K562 (cell line): Measurements from ENCODE around the gene USP44. TPM values are rescaled to one million over a fixed set of nuclear protein-coding genes. Genes with fewer than 3 reads are reported as not detected.

Source experiments
- CEBPG ChIP-seq, 3 experiments: fragments of 200-800 bp in 1 of 3; sonication (Bioruptor generic) in 1 of 3; sonication (generic) in 1 of 3; formaldehyde crosslinking in 1 of 3; IDR thresholded peaks in 2 of 3; conservative IDR thresholded peaks in 1 of 3; 2 replicates each; pipeline versions ENCODE4 v1.6.1 to v1.8.0; 2016 to 2022; ENCODE audit warnings: missing compliant biosample characterization in 2 of 3, missing genetic modification characterization in 2 of 3, mild to moderate bottlenecking in 1 of 3, missing genetic modification reagents in 1 of 3
- FOS ChIP-seq: IDR thresholded peaks from 3 replicates; pipeline ENCODE4 v1.6.1; 2011; ENCODE audit not compliant: insufficient read length; ENCODE audit errors: extremely low read depth
- FOXA3 ChIP-seq, 2 experiments: fragments of 450-650 bp in 1 of 2; sonication (generic) in 1 of 2; formaldehyde crosslinking; IDR thresholded peaks in 1 of 2; conservative IDR thresholded peaks in 1 of 2; 2 replicates each; pipeline versions ENCODE4 v1.4.0 to v1.8.0; 2020 to 2022; ENCODE audit warnings: mild to moderate bottlenecking in 2 of 2, missing genetic modification reagents in 1 of 2
- RCOR1 ChIP-seq, 2 experiments: IDR thresholded peaks; 2 replicates each; pipeline ENCODE4 v1.6.1; 2012; ENCODE audit warnings: low read depth in 2 of 2, low read length in 2 of 2, borderline replicate concordance in 1 of 2, improper control_type of control experiment in 1 of 2
- SMARCE1 ChIP-seq: fragments of 450-650 bp; IDR thresholded peaks from 2 replicates; pipeline ENCODE4 v1.7.1; 2016; ENCODE audit warnings: mild to moderate bottlenecking
- TEAD4 ChIP-seq, 2 experiments: sonication (generic) in 1 of 2; formaldehyde crosslinking in 1 of 2; IDR thresholded peaks; 2 replicates each; pipeline versions ENCODE4 v1.6.1 to v1.8.0; 2012 to 2022; ENCODE audit warnings: borderline replicate concordance in 1 of 2, inconsistent platforms in 1 of 2, low read length in 1 of 2, mild to moderate bottlenecking in 1 of 2, missing genetic modification reagents in 1 of 2
- TRIM28 ChIP-seq: fragments of 450-650 bp; IDR thresholded peaks from 2 replicates; pipeline ENCODE4 v1.6.1; 2017
- polyA plus RNA-seq, 8 experiments: library from polyadenylated mRNA; depleted of rRNA in 4 of 8; stranded (reverse) in 5 of 8; unstranded in 3 of 8; fragments of >200 nt; fragmentation: Nextera tagmentation in 2 of 8; fragmentation: Illumina TruSeq in 1 of 8; extraction: Ambion mirVana in 2 of 8; extraction: Trizol in 1 of 8; gene quantifications; 2 replicates each; pipeline versions ENCODE4 v1.2.1 to v1.2.3, GENCODE V29; 2011 to 2014; ENCODE audit warnings: inconsistent platforms in 1 of 8, missing spikeins in 1 of 8
- total RNA-seq, 7 experiments: library from RNA; depleted of rRNA in 6 of 7; stranded (reverse); fragments of >200 nt in 6 of 7; fragmentation: Illumina TruSeq in 2 of 7; extraction: Trizol in 2 of 7; gene quantifications; 2 replicates each; pipeline versions ENCODE4 v1.2.1 to v1.2.3, GENCODE V29; 2011 to 2021; ENCODE audit warnings: low replicate concordance in 1 of 7
- TF ChIP-seq, protein P1 (sequence below): IDR thresholded peaks from 2 replicates; pipeline ENCODE4 v1.6.1; 2012; ENCODE audit warnings: low read depth, low read length, improper control_type of control experiment, borderline replicate concordance
- TF ChIP-seq, protein P2 (sequence below): fragments of 450-650 bp; formaldehyde crosslinking; IDR thresholded peaks from 2 replicates; pipeline ENCODE4 v1.4.0; 2020; ENCODE audit warnings: mild to moderate bottlenecking, moderate library complexity
- TF ChIP-seq, protein P3 (sequence below), 2 experiments: fragments of 450-650 bp in 1 of 2; sonication (generic) in 1 of 2; formaldehyde crosslinking in 1 of 2; IDR thresholded peaks in 1 of 2; conservative IDR thresholded peaks in 1 of 2; 2 replicates each; pipeline versions ENCODE4 v1.6.1 to v1.8.1; 2016 to 2023; ENCODE audit warnings: mild to moderate bottlenecking in 2 of 2, moderate library complexity in 2 of 2, inconsistent platforms in 1 of 2, missing genetic modification reagents in 1 of 2
- TF ChIP-seq, protein P4 (sequence below): fragments of 250-450 bp; sonication (Bioruptor Pico); IDR thresholded peaks from 2 replicates; pipeline ENCODE4 v1.8.0; 2021; ENCODE audit warnings: borderline replicate concordance, mild to moderate bottlenecking, moderate library complexity; ENCODE audit not compliant: poor library complexity, severe bottlenecking

Gene USP44
- total and polyA plus RNA-seq, 9 of the 15 experiments (the other 6 are each of a cell fraction or from before 2014, with no cell fraction given), result 2.1 to 5.7 (median 2.8) TPM

DNA sequence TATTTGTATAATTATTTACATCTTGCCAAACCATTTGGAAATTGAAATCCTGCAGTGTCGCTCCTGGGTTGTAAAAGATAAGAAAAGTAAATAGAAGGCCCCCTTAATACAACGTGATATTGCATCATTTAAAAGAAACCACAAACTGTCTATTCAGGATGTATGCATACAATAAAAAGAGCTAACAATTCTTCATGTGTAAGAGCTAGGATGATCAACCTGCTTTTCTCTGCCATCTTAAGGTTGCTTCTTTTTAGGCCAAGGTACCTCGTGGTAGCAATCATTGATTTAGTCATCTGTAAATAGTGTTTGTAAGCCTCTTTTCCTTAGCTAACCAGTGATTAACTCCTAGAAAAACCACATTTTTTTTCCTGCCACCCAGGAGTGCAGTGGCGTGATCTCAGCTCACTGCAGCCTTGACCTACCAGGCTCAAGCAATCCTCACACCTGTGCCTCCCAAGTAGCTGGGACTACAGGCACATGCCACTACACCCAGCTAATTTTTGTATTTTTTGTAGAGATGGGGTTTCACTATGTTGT is 3.3 kb upstream of the USP44 start (continued):
- TF ChIP-seq TEAD4 (IDR thresholded peaks at IDR 0.05; ENCODE audit: low read length) (peak; percentile 65; the same call in 1 of the 2 replicates), TEAD4 (CRISPR knock-in tag; IDR thresholded peaks at IDR 0.05; ENCODE audit: borderline replicate concordance) (no peak), FOXA3 (CRISPR knock-in tag; conservative IDR thresholded peaks at IDR 0.05 in 1 of 2, IDR thresholded peaks at IDR 0.05 in 1 of 2) (peak; percentile 68 to 94; a peak in 3 of 4 replicates), FOS (no peak), SMARCE1 (peak; percentile 64; the same call in 1 of the 2 replicates), TRIM28 (no peak), RCOR1 (IDR thresholded peaks at IDR 0.05; ENCODE audit: borderline replicate concordance in 1 of 2, low read depth in 2 of 2, low read length in 2 of 2) (peak in 1 of 2 experiments; percentile 58; a peak in 2 of 4 replicates), CEBPG (CRISPR knock-in tag; IDR thresholded peaks at IDR 0.05) (peak; percentile 49; the same call in 1 of the 2 replicates), CEBPG (tag; conservative IDR thresholded peaks at IDR 0.05 in 1 of 2, IDR thresholded peaks at IDR 0.05 in 1 of 2) (peak; percentile 77 to 92)
- TF ChIP-seq, protein P1, sequence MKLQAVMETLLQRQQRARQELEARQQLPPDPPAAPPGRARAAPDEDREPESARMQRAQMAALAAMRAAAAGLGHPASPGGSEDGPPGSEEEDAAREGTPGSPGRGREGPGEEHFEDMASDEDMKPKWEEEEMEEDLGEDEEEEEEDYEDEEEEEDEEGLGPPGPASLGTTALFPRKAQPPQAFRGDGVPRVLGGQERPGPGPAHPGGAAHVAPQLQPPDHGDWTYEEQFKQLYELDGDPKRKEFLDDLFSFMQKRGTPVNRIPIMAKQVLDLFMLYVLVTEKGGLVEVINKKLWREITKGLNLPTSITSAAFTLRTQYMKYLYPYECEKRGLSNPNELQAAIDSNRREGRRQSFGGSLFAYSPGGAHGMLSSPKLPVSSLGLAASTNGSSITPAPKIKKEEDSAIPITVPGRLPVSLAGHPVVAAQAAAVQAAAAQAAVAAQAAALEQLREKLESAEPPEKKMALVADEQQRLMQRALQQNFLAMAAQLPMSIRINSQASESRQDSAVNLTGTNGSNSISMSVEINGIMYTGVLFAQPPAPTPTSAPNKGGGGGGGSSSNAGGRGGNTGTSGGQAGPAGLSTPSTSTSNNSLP, result 0 out of 2 replicates have a peak, but pooled peaks have one; percentile 18
- TF ChIP-seq, protein P2, sequence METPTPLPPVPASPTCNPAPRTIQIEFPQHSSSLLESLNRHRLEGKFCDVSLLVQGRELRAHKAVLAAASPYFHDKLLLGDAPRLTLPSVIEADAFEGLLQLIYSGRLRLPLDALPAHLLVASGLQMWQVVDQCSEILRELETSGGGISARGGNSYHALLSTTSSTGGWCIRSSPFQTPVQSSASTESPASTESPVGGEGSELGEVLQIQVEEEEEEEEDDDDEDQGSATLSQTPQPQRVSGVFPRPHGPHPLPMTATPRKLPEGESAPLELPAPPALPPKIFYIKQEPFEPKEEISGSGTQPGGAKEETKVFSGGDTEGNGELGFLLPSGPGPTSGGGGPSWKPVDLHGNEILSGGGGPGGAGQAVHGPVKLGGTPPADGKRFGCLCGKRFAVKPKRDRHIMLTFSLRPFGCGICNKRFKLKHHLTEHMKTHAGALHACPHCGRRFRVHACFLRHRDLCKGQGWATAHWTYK (CRISPR knock-in tag), result no peak
- TF ChIP-seq, protein P3, sequence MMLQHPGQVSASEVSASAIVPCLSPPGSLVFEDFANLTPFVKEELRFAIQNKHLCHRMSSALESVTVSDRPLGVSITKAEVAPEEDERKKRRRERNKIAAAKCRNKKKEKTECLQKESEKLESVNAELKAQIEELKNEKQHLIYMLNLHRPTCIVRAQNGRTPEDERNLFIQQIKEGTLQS (IDR thresholded peaks at IDR 0.05), result peak; percentile 83
- TF ChIP-seq, protein P3 (CRISPR knock-in tag; conservative IDR thresholded peaks at IDR 0.05), result no peak
- TF ChIP-seq, protein P4, sequence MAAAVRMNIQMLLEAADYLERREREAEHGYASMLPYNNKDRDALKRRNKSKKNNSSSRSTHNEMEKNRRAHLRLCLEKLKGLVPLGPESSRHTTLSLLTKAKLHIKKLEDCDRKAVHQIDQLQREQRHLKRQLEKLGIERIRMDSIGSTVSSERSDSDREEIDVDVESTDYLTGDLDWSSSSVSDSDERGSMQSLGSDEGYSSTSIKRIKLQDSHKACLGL (CRISPR knock-in tag), result no peak
